Caco-2 (cell line): ENCODE measurements around the gene PRDX2. TPM values are rescaled to one million over a fixed set of nuclear protein-coding genes. Genes with fewer than 3 reads are reported as not detected.

Experiments
- BruUV-seq: library from RNA; stranded (reverse); fragments of 400-500 nt; replicated peaks from 2 replicates; lab custom pipeline; 2021; lab: Mats Ljungman, UMichigan
- CTCF ChIA-PET: fragments of 300-600 bp; sonication (Branson Sonifier 250); formaldehyde crosslinking; loops from one replicate; lab custom pipeline; 2022; ENCODE audit warnings: antibody characterized with exemption; lab: Charles Lee
- POLR2A ChIA-PET: fragments of 300-600 bp; sonication (Branson Sonifier 250); formaldehyde crosslinking; loops from one replicate; lab custom pipeline; 2022; ENCODE audit warnings: antibody characterized with exemption; lab: Charles Lee
- DNase-seq, 2 experiments: peaks; one replicate each; pipeline versions ENCODE4 v3.0.0 to v3.0.0-alpha.2; 2020 to 2022
- H3K27me3 ChIP-seq: replicated peaks from 2 replicates; pipeline ENCODE4 v1.6.0; 2011; ENCODE audit warnings: low read length; ENCODE audit not compliant: control insufficient read depth, insufficient read depth
- H3K36me3 ChIP-seq: 2 replicates; pipeline ENCODE4 v1.5.1; 2011; ENCODE audit warnings: low read length; ENCODE audit not compliant: control insufficient read depth, insufficient read depth
- H3K4me1 ChIP-seq: fragments of 250-450 bp; sonication (Bioruptor Pico); 2 replicates; pipeline ENCODE4 v1.5.1; 2020; ENCODE audit warnings: mild to moderate bottlenecking
- H3K4me3 ChIP-seq: 2 replicates; pipeline ENCODE4 v1.5.1; 2011; ENCODE audit warnings: low read depth, mild to moderate bottlenecking, control low read depth, low read length
- H3K9me3 ChIP-seq: fragments of 250-450 bp; sonication (Bioruptor Pico); 2 replicates; pipeline ENCODE4 v1.5.1; 2020; ENCODE audit warnings: mild to moderate bottlenecking, moderate library complexity
- H3K27ac Mint-ChIP-seq: one replicate; pipeline ENCODE4 v1.8.0; 2022; ENCODE audit warnings: mixed read lengths; ENCODE audit not compliant: unreplicated experiment
- H3K27me3 Mint-ChIP-seq: one replicate; pipeline ENCODE4 v1.8.0; 2022; ENCODE audit warnings: mixed read lengths; ENCODE audit not compliant: insufficient read depth, unreplicated experiment
- H3K36me3 Mint-ChIP-seq: one replicate; pipeline ENCODE4 v1.8.0; 2022; ENCODE audit warnings: mild to moderate bottlenecking, mixed read lengths; ENCODE audit not compliant: insufficient read depth, unreplicated experiment
- H3K4me1 Mint-ChIP-seq: one replicate; pipeline ENCODE4 v1.8.0; 2022; ENCODE audit warnings: low read depth, mixed read lengths; ENCODE audit not compliant: unreplicated experiment
- H3K4me3 Mint-ChIP-seq: one replicate; pipeline ENCODE4 v1.8.0; 2022; ENCODE audit warnings: mild to moderate bottlenecking, moderate library complexity, mixed read lengths; ENCODE audit not compliant: unreplicated experiment
- H3K9me3 Mint-ChIP-seq: one replicate; pipeline ENCODE4 v1.8.0; 2022; ENCODE audit warnings: mixed read lengths; ENCODE audit not compliant: unreplicated experiment
- intact Hi-C: fragments of 100-400 bp; cut with micrococcal nuclease; formaldehyde crosslinking; loops from one replicate; pipeline ENCODE4 v1.10.0; 2022; ENCODE audit not compliant: unreplicated experiment
- total RNA-seq: library from RNA; stranded (reverse); gene quantifications from 2 replicates; pipeline ENCODE4 v1.2.3, GENCODE V29; 2022
- TF ChIP-seq, protein P1 (sequence below), 2 experiments: fragments of 200-600 bp in 1 of 2; IDR thresholded peaks; 1 replicate in 1 of 2; 2 replicates in 1 of 2; pipeline versions ENCODE4 v1.5.1 to v1.8.0; 2011 to 2022; ENCODE audit warnings: antibody characterized with exemption in 1 of 2, control low read depth in 1 of 2, inconsistent platforms in 1 of 2, low read depth in 1 of 2, low read length in 1 of 2, mild to moderate bottlenecking in 1 of 2, moderate library complexity in 1 of 2; ENCODE audit not compliant: insufficient read depth in 1 of 2, severe bottlenecking in 1 of 2, unreplicated experiment in 1 of 2

Gene PRDX2
- total RNA-seq, 1 experiment from 2014 or later: 265 TPM

DNA sequence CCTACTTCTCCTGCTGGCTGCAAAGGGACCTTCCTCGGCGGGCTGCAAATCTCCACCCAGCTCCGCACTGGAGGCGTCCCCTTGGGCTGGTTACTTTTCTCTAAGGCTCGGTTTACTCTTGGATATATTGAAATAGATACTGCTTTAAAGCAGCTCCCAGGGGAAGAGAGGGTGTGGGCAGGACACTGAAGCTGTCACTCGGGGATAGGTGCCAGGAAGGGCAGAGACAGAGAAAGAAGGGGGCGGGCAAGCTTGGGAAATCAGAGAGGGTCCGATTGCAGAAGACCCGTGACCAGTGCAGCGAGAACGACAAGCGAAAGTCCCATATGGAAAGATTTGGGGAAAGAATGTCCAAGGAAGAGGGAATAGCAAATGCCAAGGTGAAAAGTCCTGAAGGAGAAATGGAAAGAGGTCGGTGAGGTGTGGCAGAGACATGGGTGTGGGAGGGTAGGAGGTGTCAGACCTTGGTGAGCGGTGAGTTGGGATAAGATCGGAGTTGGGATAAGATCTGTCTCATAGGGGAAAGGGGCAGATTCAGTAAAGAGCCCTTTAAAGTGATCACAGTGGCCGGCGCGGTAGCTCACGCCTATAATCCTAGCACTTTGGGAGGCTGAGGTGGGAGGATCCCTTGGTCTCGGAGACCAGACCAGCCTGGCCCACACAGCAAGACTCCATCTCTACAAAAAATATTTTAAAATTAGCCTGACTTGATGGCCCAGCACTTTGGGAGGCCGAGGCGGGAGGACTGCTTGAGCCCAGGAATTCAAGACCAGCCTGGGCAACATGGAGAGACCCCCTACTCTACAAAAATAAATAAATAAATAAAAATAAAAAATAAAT lies 887 bp upstream of the PRDX2 start:
- POLR2A ChIA-PET: interaction anchor here (0.6 to 1.3 kb wide), 2 partner anchors 9 to 85 kb away, joined by 3 to 10 read pairs; no protein-coding TSS in a partner anchor
- CTCF ChIA-PET: interaction anchor here (0.5 to 0.9 kb wide), 2 partner anchors 44 to 45 kb away, joined by 3 to 5 read pairs; no protein-coding TSS in a partner anchor
- H3K27ac Mint-ChIP-seq: no peak overlapping the region
- Histone ChIP-seq H3K4me3 (peak overlapping the region; percentile 83), H3K4me1 (peaks cover 8% of the 10 kb centered on the region; the same call in 1 of the 2 replicates), H3K36me3 (no peaks in the 10 kb centered on the region; the same call in none of the 2 replicates), H3K9me3 (no peaks in the 10 kb centered on the region), H3K27me3 (no peaks in the 10 kb centered on the region)
- peaks cover 7% of the 10 kb centered on the region for H3K4me1 Mint-ChIP-seq
- no TSS peak for BruUV-seq
- DNase-seq: no peak
- H3K27me3 Mint-ChIP-seq: no peaks in the 10 kb centered on the region
- TF ChIP-seq, protein P1, sequence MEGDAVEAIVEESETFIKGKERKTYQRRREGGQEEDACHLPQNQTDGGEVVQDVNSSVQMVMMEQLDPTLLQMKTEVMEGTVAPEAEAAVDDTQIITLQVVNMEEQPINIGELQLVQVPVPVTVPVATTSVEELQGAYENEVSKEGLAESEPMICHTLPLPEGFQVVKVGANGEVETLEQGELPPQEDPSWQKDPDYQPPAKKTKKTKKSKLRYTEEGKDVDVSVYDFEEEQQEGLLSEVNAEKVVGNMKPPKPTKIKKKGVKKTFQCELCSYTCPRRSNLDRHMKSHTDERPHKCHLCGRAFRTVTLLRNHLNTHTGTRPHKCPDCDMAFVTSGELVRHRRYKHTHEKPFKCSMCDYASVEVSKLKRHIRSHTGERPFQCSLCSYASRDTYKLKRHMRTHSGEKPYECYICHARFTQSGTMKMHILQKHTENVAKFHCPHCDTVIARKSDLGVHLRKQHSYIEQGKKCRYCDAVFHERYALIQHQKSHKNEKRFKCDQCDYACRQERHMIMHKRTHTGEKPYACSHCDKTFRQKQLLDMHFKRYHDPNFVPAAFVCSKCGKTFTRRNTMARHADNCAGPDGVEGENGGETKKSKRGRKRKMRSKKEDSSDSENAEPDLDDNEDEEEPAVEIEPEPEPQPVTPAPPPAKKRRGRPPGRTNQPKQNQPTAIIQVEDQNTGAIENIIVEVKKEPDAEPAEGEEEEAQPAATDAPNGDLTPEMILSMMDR (IDR thresholded peaks at IDR 0.05; ENCODE audit: insufficient read depth in 1 of 2, low read depth in 1 of 2, low read length in 1 of 2, severe bottlenecking in 1 of 2, unreplicated experiment in 1 of 2): no peak
- peaks cover 24% of the 10 kb centered on the region for H3K36me3 Mint-ChIP-seq
- H3K4me3 Mint-ChIP-seq: peak overlapping the region; percentile 87
- intact Hi-C loops: loop anchor here (5.0 kb wide), 1 partner anchor 35 kb away; the partner anchor contains the start of gene MAST1
- H3K9me3 Mint-ChIP-seq: no peaks in the 10 kb centered on the region

DNA sequence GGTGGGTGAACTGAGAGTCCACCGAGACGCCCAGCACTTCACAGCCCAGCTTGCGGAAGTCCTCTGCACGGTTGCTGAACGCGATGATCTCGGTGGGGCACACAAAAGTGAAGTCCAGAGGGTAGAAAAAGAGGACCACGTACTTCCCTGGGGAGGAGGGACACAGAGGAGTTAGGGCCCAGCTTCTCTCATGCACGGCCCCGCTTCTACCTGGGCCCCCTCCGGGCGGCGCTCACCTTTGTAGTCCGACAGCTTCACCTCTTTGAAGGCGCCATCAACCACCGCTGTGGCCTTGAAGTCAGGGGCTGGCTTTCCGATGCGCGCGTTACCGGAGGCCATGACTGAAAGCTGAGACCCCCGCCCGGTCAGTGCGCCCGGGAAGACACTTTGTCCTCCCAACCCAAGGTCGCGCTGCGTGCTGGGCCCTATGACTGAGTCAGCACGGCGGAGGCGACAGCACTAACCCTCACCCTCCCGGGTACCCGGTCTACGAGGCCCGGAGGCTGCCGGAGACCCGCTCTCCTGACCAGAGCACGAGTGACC lies 606 bp downstream of the PRDX2 start:
- POLR2A ChIA-PET: no interaction called here

More for the DNA sequence above, 606 bp downstream of the PRDX2 start:
- Mint-ChIP-seq H3K27me3 (no peaks in the 10 kb centered on the region), H3K4me3 (peak overlapping the region; percentile 87), H3K27ac (peak overlapping the region; percentile 25), H3K4me1 (peaks cover 12% of the 10 kb centered on the region), H3K9me3 (no peaks in the 10 kb centered on the region), H3K36me3 (peaks cover 23% of the 10 kb centered on the region)
- Histone ChIP-seq H3K9me3 (no peaks in the 10 kb centered on the region), H3K27me3 (no peaks in the 10 kb centered on the region), H3K4me1 (peaks cover 10% of the 10 kb centered on the region), H3K4me3 (peak overlapping the region; percentile 83), H3K36me3 (no peaks in the 10 kb centered on the region; the same call in none of the 2 replicates)
- CTCF ChIA-PET: interaction anchor here (0.7 kb wide), 2 partner anchors 9 to 33 kb away, joined by 3 read pairs; partner anchors contain the start of genes JUNB and RTBDN
- no TSS peak for BruUV-seq
- TF ChIP-seq, protein P1 (IDR thresholded peaks at IDR 0.05; ENCODE audit: insufficient read depth in 1 of 2, low read depth in 1 of 2, low read length in 1 of 2, severe bottlenecking in 1 of 2, unreplicated experiment in 1 of 2): no peak
- DNase-seq: peak in 1 of 2 experiments; percentile 25
- intact Hi-C loops: loop anchor here (5.0 kb wide), 1 partner anchor 36 kb away; the partner anchor contains the start of gene MAST1
